Stimulated activated CD8-positive, alpha-beta memory T cell treated with anti-CD3 and anti-CD28 coated beads, Interleukin-12 subunit alpha, Interleukin-12 subunit beta, amount 100 ng/mL, for 4 hours (primary cell): ENCODE data around the gene BARHL1.

Experiments
- DNase-seq: peaks from one replicate; pipeline ENCODE4 v3.0.0-alpha.2; 2020; ENCODE audit warnings: low read depth

BARHL1 gene

GRCh38 chr9:132587592-132587955 lies 5.2 kb downstream of the BARHL1 start:
- no peak for DNase-seq

GRCh38 chr9:132588098-132588497 lies 5.7 kb downstream of the BARHL1 start:
- DNase-seq = no peak

GRCh38 chr9:132588501-132589147 lies 6.2 kb downstream of the BARHL1 start:
- DNase-seq = no peak

GRCh38 chr9:132589148-132590036 lies 7.0 kb downstream of the BARHL1 start:
- DNase-seq = no peak

GRCh38 chr9:132590037-132590317 lies 7.6 kb downstream of the BARHL1 start:
- no peak for DNase-seq

- DNase-seq = no peak
These were observed 8.1 kb downstream of the BARHL1 start for GRCh38 chr9:132590318-132591182.

GRCh38 chr9:132591244-132591643 lies 8.8 kb downstream of the BARHL1 start:
- DNase-seq = no peak

- no peak for DNase-seq
These were observed 9.4 kb downstream of the BARHL1 start for GRCh38 chr9:132591751-132592314.

- no peak for DNase-seq
These were observed 10.0 kb downstream of the BARHL1 start for GRCh38 chr9:132592451-132592850.

GRCh38 chr9:132594412-132594811 lies 12.0 kb downstream of the BARHL1 start:
- DNase-seq = no peak

GRCh38 chr9:132595319-132595718 lies 12.9 kb downstream of the BARHL1 start:
- no peak for DNase-seq

- DNase-seq = no peak
These were observed 13.8 kb downstream of the BARHL1 start for GRCh38 chr9:132596200-132596599.

GRCh38 chr9:132597073-132597775 lies 14.8 kb downstream of the BARHL1 start:
- no peak for DNase-seq

GRCh38 chr9:132600326-132600984 lies 18.0 kb downstream of the BARHL1 start:
- DNase-seq = no peak

GRCh38 chr9:132602207-132602606 lies 19.8 kb downstream of the BARHL1 start:
- DNase-seq = no peak

- no peak for DNase-seq
These were observed 23.0 kb downstream of the BARHL1 start for GRCh38 chr9:132605387-132605786.

GRCh38 chr9:132606066-132606465 lies 23.7 kb downstream of the BARHL1 start:
- DNase-seq = no peak

- DNase-seq = no peak
These were observed 26.8 kb downstream of the BARHL1 start for GRCh38 chr9:132609184-132609583.

GRCh38 chr9:132609829-132610228 lies 27.4 kb downstream of the BARHL1 start:
- DNase-seq = no peak

- no peak for DNase-seq
These were observed 28.3 kb downstream of the BARHL1 start for GRCh38 chr9:132610661-132611060.

GRCh38 chr9:132614324-132614723 lies 31.9 kb downstream of the BARHL1 start:
- DNase-seq = no peak
